GM21390 (cell line): Measurements from ENCODE around the gene CD300C.
"Not testable (repeated sequence)": the region's sequence is repeated elsewhere in the genome, so short reads cannot be mapped to it uniquely, and the experiment has no call there.

Experiments used
- ATAC-seq: cut with Tn5 transposase; IDR thresholded peaks from one replicate; pipeline ENCODE4 v1.9.1; 2021; ENCODE audit not compliant: unreplicated experiment

CD300C gene

GRCh38 chr17:74563358-74563757 is 17.4 kb upstream of the CD300C start:
- no peak for ATAC-seq

GRCh38 chr17:74561586-74561985 is 15.7 kb upstream of the CD300C start:
- ATAC-seq, result no peak

- ATAC-seq, result no peak
These were observed 13.1 kb upstream of the CD300C start for GRCh38 chr17:74558882-74559519.

- ATAC-seq, result not testable (repeated sequence)
These were observed 12.5 kb upstream of the CD300C start for GRCh38 chr17:74558402-74558801.

- no peak for ATAC-seq
These were observed 9.6 kb upstream of the CD300C start for GRCh38 chr17:74555427-74555940.

- ATAC-seq, result no peak
These were observed 9.0 kb upstream of the CD300C start for GRCh38 chr17:74554909-74555308.

- no peak for ATAC-seq
These were observed 6.1 kb upstream of the CD300C start for GRCh38 chr17:74552037-74552436.

- no peak for ATAC-seq
These were observed 4.7 kb upstream of the CD300C start for GRCh38 chr17:74550602-74551001.

GRCh38 chr17:74549343-74549742 is 3.4 kb upstream of the CD300C start:
- no peak for ATAC-seq

GRCh38 chr17:74547736-74548135 is 1.8 kb upstream of the CD300C start:
- ATAC-seq, result no peak

- ATAC-seq, result no peak
These were observed 1.3 kb upstream of the CD300C start for GRCh38 chr17:74547264-74547663.

GRCh38 chr17:74546586-74546985 is 671 bp upstream of the CD300C start:
- no peak for ATAC-seq

GRCh38 chr17:74544991-74545842 is 698 bp downstream of the CD300C start:
- no peak for ATAC-seq

- no peak for ATAC-seq
These were observed 1.8 kb downstream of the CD300C start for GRCh38 chr17:74543891-74544760.

- ATAC-seq, result no peak
These were observed 2.5 kb downstream of the CD300C start for GRCh38 chr17:74543406-74543805.

GRCh38 chr17:74542727-74543383 is 3.1 kb downstream of the CD300C start:
- ATAC-seq, result no peak

- no peak for ATAC-seq
These were observed 3.7 kb downstream of the CD300C start for GRCh38 chr17:74542166-74542565.

GRCh38 chr17:74541176-74542111 is 4.5 kb downstream of the CD300C start:
- no peak for ATAC-seq

GRCh38 chr17:74539281-74539820 is 6.6 kb downstream of the CD300C start:
- ATAC-seq, result no peak
